Peyer's patch (tissue), 4 donors: ENCODE measurements around the gene SLC22A23. TPM values are rescaled to one million over a fixed set of nuclear protein-coding genes. Genes with fewer than 3 reads are reported as not detected.

ENCODE experiments used
- DNase-seq, 3 donors: peaks; one replicate each; pipeline ENCODE4 v3.0.0-alpha.2; 2017 to 2019
- H3K27ac ChIP-seq, 4 donors: fragments of 200-600 bp; sonication (generic); one replicate each; pipeline ENCODE4 v1.5.1; 2016 to 2019
- H3K27me3 ChIP-seq, 2 donors: fragments of 200-600 bp; sonication (generic); one replicate each; pipeline ENCODE4 v1.5.1; 2019
- H3K36me3 ChIP-seq, 3 donors: fragments of 200-600 bp; sonication (generic); one replicate each; pipeline ENCODE4 v1.5.1; 2016 to 2019
- H3K4me1 ChIP-seq, 4 donors: fragments of 200-600 bp; sonication (generic); one replicate each; pipeline ENCODE4 v1.5.1; 2016 to 2019
- H3K4me3 ChIP-seq, 4 donors: fragments of 200-600 bp; sonication (generic); 1 replicate in 3 of 4; 2 replicates in 1 of 4; pipeline ENCODE4 v1.5.1; 2016 to 2019; ENCODE audit warnings: mild to moderate bottlenecking in 1 of 4
- H3K9me3 ChIP-seq, 4 donors: fragments of 200-600 bp; sonication (generic); one replicate each; pipeline ENCODE4 v1.5.1; 2016 to 2019; ENCODE audit warnings: mild to moderate bottlenecking in 1 of 4
- POLR2A ChIP-seq, 2 donors: fragments of 450-650 bp; IDR thresholded peaks; one replicate each; pipeline ENCODE4 v1.5.1; 2017; ENCODE audit warnings: antibody characterized with exemption in 2 of 2, mild to moderate bottlenecking in 2 of 2, moderate library complexity in 2 of 2
- total RNA-seq, 4 donors: library from RNA; depleted of rRNA; stranded (reverse); fragments of >200 nt; gene quantifications; one replicate each; pipeline ENCODE4 v1.1.0, GENCODE V29; 2016
- TF ChIP-seq, protein P1 (sequence below), 6 experiments: fragments of 450-650 bp in 4 of 6; fragments of 200-600 bp in 2 of 6; sonication (generic) in 1 of 6; IDR thresholded peaks; one replicate each; pipeline ENCODE4 v1.5.1; 2017 to 2019; ENCODE audit warnings: antibody characterized with exemption in 6 of 6, mild to moderate bottlenecking in 3 of 6, moderate library complexity in 1 of 6

The SLC22A23 gene
- total RNA-seq, 4 donors from 2014 or later: 22.3 to 145 (median 91.6) TPM

- Histone ChIP-seq H3K27ac (peak overlapping the region in 2 of 4 donors; percentile 39 to 72), H3K36me3 (no peaks in the 10 kb centered on the region), H3K27me3 (no peaks in the 10 kb centered on the region), H3K9me3 (no peaks in the 10 kb centered on the region), H3K4me3 (no peak overlapping the region), H3K4me1 (peaks cover 0 to 61% (median 0%) of the 10 kb centered on the region in 4 donors)
- DNase-seq: no peak
- TF ChIP-seq, protein P1, sequence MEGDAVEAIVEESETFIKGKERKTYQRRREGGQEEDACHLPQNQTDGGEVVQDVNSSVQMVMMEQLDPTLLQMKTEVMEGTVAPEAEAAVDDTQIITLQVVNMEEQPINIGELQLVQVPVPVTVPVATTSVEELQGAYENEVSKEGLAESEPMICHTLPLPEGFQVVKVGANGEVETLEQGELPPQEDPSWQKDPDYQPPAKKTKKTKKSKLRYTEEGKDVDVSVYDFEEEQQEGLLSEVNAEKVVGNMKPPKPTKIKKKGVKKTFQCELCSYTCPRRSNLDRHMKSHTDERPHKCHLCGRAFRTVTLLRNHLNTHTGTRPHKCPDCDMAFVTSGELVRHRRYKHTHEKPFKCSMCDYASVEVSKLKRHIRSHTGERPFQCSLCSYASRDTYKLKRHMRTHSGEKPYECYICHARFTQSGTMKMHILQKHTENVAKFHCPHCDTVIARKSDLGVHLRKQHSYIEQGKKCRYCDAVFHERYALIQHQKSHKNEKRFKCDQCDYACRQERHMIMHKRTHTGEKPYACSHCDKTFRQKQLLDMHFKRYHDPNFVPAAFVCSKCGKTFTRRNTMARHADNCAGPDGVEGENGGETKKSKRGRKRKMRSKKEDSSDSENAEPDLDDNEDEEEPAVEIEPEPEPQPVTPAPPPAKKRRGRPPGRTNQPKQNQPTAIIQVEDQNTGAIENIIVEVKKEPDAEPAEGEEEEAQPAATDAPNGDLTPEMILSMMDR (IDR thresholded peaks at IDR 0.05): no peak
- no peak for TF ChIP-seq POLR2A (IDR thresholded peaks at IDR 0.05)
Measured at GRCh38 chr6:3366596-3367413, 90.0 kb downstream of the SLC22A23 start.

DNA sequence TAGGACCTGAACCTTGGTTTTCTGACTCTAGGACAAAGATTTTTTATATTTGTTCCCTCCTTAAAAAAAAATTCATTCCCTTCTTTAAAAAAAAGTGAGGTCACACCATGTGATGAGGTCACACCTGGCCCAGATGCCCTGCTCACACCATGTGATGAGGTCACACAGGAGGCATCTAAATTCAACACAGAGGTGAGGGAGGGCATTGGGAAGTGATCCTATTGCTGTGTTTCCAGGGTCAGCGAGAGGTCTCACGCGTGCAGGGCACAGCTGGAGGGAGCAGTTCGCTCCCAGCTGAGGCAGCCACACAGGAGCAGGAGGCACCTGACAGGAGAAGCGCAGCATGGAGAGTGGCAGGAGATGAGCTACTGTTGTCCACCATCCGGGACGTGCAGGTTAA is 92.5 kb downstream of the SLC22A23 start:
- Histone ChIP-seq H3K27ac (peak overlapping the region in 2 of 4 donors; percentile 78 to 86), H3K27me3 (no peaks in the 10 kb centered on the region)

GRCh38 chr6:3363296-3364025 is 93.4 kb downstream of the SLC22A23 start:
- peak overlapping the region in 3 of 4 donors; percentile 72 to 86 (median 78) for H3K27ac ChIP-seq

More for the DNA sequence above, 92.5 kb downstream of the SLC22A23 start:
- TF ChIP-seq, protein P1 (IDR thresholded peaks at IDR 0.05): no peak
- TF ChIP-seq POLR2A (IDR thresholded peaks at IDR 0.05): no peak
- Histone ChIP-seq H3K9me3 (no peaks in the 10 kb centered on the region), H3K4me1 (peaks cover 0 to 51% (median 0%) of the 10 kb centered on the region in 4 donors), H3K4me3 (no peak overlapping the region), H3K36me3 (no peaks in the 10 kb centered on the region)
- no peak for DNase-seq

GRCh38 chr6:3361312-3362037 is 95.4 kb downstream of the SLC22A23 start:
- no peak for TF ChIP-seq POLR2A (IDR thresholded peaks at IDR 0.05)
- TF ChIP-seq, protein P1 (IDR thresholded peaks at IDR 0.05): no peak
- H3K27ac ChIP-seq: no peak overlapping the region
- no peaks in the 10 kb centered on the region for H3K36me3 ChIP-seq
- no peaks in the 10 kb centered on the region for H3K27me3 ChIP-seq
- peaks cover 0 to 50% (median 0%) of the 10 kb centered on the region in 4 donors for H3K4me1 ChIP-seq
- H3K4me3 ChIP-seq: no peak overlapping the region
- peak in 1 of 3 donors; percentile 46 for DNase-seq
- no peaks in the 10 kb centered on the region for H3K9me3 ChIP-seq

More at GRCh38 chr6:3363296-3364025, 93.4 kb downstream of the SLC22A23 start:
- TF ChIP-seq POLR2A (IDR thresholded peaks at IDR 0.05): peak in 1 of 2 donors; percentile 29
- TF ChIP-seq, protein P1 (IDR thresholded peaks at IDR 0.05): no peak
- Histone ChIP-seq H3K4me3 (no peak overlapping the region), H3K36me3 (no peaks in the 10 kb centered on the region), H3K27me3 (no peaks in the 10 kb centered on the region), H3K4me1 (peaks cover 0 to 47% (median 0%) of the 10 kb centered on the region in 4 donors), H3K9me3 (no peaks in the 10 kb centered on the region)
- DNase-seq: peak in 2 of 3 donors; percentile 91 to 92

DNA sequence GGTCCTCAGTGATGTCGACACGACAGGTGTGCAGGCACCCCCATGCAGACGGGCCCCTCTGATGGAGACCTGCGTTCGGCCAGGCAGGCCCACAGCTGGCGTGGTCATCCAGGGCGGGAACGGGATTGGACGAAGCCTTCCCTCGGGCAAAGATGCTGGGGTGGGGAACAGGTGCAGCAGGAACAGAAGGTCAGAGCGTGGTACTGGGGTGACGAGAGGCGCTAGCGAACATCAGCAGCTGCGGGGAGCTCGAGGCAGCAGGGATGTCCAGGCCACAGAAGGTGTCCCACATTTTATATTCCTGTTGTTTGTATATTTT is 96.2 kb downstream of the SLC22A23 start:
- Histone ChIP-seq H3K4me1 (peaks cover 0 to 53% (median 0%) of the 10 kb centered on the region in 4 donors), H3K9me3 (no peaks in the 10 kb centered on the region), H3K27me3 (no peaks in the 10 kb centered on the region), H3K36me3 (no peaks in the 10 kb centered on the region), H3K4me3 (no peak overlapping the region), H3K27ac (no peak overlapping the region)
- TF ChIP-seq POLR2A (IDR thresholded peaks at IDR 0.05): no peak
- TF ChIP-seq, protein P1 (IDR thresholded peaks at IDR 0.05): no peak
- peak in 1 of 3 donors; percentile 41 for DNase-seq
